ENCODE results near the gene PDIK1L. TPM values are rescaled to one million over a fixed set of nuclear protein-coding genes. Genes with fewer than 3 reads are reported as not detected.
A peak's percentile ranks its signal among the peaks of the same experiment; 100 is the strongest.
"Not testable (repeated sequence)": the region's sequence is repeated elsewhere in the genome, so short reads cannot be mapped to it uniquely, and the experiment has no call there.

PDIK1L gene
- polyA plus RNA-seq, 3 donors: 1.2 to 2.5 (median 2.3) TPM

DNA sequence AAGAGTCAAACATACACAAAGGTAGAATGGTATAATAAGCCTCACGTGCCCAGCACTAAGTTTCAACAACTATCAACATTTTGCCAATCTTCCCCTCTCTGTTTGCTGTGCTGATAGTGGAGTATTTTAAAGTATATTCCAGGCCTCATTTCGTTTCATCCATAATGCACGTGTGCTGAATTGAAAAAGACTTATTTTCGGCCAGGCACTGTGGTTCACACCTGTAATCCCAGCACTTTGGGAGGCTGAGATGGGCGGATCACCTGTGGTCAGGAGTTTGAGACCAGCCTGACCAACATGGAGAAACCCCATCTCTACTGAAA, 6.4 kb upstream of the PDIK1L start:
- not testable (repeated sequence) for H3K9me3 ChIP-seq (replicated peaks in 1 of 2; ENCODE audit: control insufficient read depth in 1 of 2, insufficient read depth in 1 of 2, low read length in 2 of 2); H3K79me2 ChIP-seq (ENCODE audit: insufficient read depth, low read length); H3K27ac Mint-ChIP-seq; H3K36me3 Mint-ChIP-seq; H3K4me1 ChIP-seq (ENCODE audit: control insufficient read depth in 1 of 2, insufficient read depth in 2 of 2, low read length in 2 of 2); DNase-seq; H2AFZ ChIP-seq (ENCODE audit: insufficient read depth, low read depth, low read length, poor library complexity, severe bottlenecking); H3K36me3 ChIP-seq (replicated peaks in 1 of 2; ENCODE audit: control insufficient read depth in 1 of 2, insufficient read depth in 2 of 2, low read length in 2 of 2); H3K4me3 ChIP-seq (replicated peaks in 1 of 3; ENCODE audit: low read depth in 2 of 3, low read length in 3 of 3); H3K27ac ChIP-seq (ENCODE audit: low read depth in 1 of 2, low read length in 2 of 2); H3K9ac ChIP-seq (ENCODE audit: insufficient read depth, low read length, poor library complexity, severe bottlenecking); H3K4me3 Mint-ChIP-seq; H3K9me3 Mint-ChIP-seq; H3K27me3 ChIP-seq (ENCODE audit: control insufficient read depth in 2 of 2, insufficient read depth in 2 of 2, low read length in 2 of 2); H3K4me1 Mint-ChIP-seq; H3K4me2 ChIP-seq (replicated peaks; ENCODE audit: extremely low read depth, low read length, poor library complexity, severe bottlenecking); H4K20me1 ChIP-seq (ENCODE audit: insufficient read depth, low read length)
- intact Hi-C loops (cut with micrococcal nuclease): loop anchor here (1.0 to 5.0 kb wide), 7 partner anchors 40 to 312 kb away; no protein-coding TSS in a partner anchor
- TF ChIP-seq, protein P1, sequence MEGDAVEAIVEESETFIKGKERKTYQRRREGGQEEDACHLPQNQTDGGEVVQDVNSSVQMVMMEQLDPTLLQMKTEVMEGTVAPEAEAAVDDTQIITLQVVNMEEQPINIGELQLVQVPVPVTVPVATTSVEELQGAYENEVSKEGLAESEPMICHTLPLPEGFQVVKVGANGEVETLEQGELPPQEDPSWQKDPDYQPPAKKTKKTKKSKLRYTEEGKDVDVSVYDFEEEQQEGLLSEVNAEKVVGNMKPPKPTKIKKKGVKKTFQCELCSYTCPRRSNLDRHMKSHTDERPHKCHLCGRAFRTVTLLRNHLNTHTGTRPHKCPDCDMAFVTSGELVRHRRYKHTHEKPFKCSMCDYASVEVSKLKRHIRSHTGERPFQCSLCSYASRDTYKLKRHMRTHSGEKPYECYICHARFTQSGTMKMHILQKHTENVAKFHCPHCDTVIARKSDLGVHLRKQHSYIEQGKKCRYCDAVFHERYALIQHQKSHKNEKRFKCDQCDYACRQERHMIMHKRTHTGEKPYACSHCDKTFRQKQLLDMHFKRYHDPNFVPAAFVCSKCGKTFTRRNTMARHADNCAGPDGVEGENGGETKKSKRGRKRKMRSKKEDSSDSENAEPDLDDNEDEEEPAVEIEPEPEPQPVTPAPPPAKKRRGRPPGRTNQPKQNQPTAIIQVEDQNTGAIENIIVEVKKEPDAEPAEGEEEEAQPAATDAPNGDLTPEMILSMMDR (IDR thresholded peaks at IDR 0.05): peak; percentile 37
- 81% methylated on average over 3 of the region's 5 CpGs for WGBS (ENCODE audit: insufficient coverage)
- peaks cover 9 to 13% (median 12%) of the 10 kb centered on the region in 3 donors for H3K27me3 Mint-ChIP-seq (ENCODE audit: low read depth in 3 of 3)

DNA sequence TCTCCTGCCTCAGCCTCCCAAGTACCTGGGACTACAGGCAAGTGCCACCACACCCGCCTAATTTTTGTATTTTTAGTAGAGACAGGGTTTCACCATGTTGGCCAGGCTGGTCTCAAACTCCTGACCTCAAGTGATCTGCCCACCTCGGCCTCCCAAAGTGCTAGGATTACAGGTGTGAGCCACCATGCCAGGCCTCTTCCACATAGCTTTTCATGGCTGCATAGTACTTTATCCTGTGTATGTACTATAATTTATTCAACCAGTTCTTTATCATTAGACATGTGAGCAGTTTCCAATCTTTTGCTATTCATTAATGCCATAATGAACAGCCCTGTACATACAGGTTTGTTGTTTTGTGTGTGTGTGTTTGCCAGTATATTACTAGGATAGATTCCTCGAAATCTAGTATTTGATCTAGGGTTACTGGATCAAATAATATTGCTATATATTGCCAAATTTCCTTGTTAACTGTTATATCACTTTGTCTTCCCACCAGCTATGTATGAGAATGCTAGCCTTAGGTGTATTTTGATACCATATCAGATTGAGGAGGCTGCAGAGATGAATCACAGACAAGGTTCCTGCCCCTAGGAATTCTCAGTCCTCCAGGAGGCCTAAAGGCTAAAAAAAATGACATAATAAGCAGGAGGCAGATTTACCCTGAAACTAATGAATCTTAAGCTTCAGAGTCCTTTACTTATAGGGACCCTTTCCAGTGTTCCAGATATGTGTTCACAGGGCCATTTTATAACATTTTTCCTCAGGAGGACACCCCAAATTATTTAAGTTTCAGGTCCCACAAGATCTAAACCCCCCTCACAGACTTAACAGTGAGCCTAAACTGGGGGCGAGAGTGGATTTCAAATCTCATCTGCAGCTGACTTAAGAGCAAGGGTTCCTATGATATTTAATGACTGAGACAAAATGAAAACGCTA, 2.1 kb upstream of the PDIK1L start:
- Histone ChIP-seq H3K9ac (ENCODE audit: insufficient read depth, low read length, poor library complexity, severe bottlenecking) (no peak overlapping the region), H3K27ac (ENCODE audit: low read depth in 1 of 2, low read length in 2 of 2) (no peak overlapping the region), H3K4me2 (replicated peaks; ENCODE audit: extremely low read depth, low read length, poor library complexity, severe bottlenecking) (peak overlapping the region; percentile 95), H3K4me1 (ENCODE audit: control insufficient read depth in 1 of 2, insufficient read depth in 2 of 2, low read length in 2 of 2) (peaks cover 18 to 25% of the 10 kb centered on the region in 2 donors), H3K4me3 (replicated peaks in 1 of 3; ENCODE audit: low read depth in 2 of 3, low read length in 3 of 3) (peak overlapping the region in 1 of 3 experiments; percentile 99), H2AFZ (ENCODE audit: insufficient read depth, low read depth, low read length, poor library complexity, severe bottlenecking) (no peak overlapping the region), H4K20me1 (ENCODE audit: insufficient read depth, low read length) (no peaks in the 10 kb centered on the region), H3K36me3 (replicated peaks in 1 of 2; ENCODE audit: control insufficient read depth in 1 of 2, insufficient read depth in 2 of 2, low read length in 2 of 2) (peaks cover 4 to 7% of the 10 kb centered on the region in 2 donors), H3K27me3 (ENCODE audit: control insufficient read depth in 2 of 2, insufficient read depth in 2 of 2, low read length in 2 of 2) (no peaks in the 10 kb centered on the region), H3K9me3 (replicated peaks in 1 of 2; ENCODE audit: control insufficient read depth in 1 of 2, insufficient read depth in 1 of 2, low read length in 2 of 2) (no peaks in the 10 kb centered on the region), H3K79me2 (ENCODE audit: insufficient read depth, low read length) (peaks cover 40% of the 10 kb centered on the region)
- Mint-ChIP-seq H3K36me3 (peaks cover 7 to 9% of the 10 kb centered on the region in 2 donors), H3K27ac (no peak overlapping the region), H3K4me3 (peak overlapping the region; percentile 90 to 95), H3K4me1 (peaks cover 22% of the 10 kb centered on the region), H3K9me3 (no peaks in the 10 kb centered on the region), H3K27me3 (ENCODE audit: low read depth in 3 of 3) (peaks cover 3 to 6% (median 4%) of the 10 kb centered on the region in 3 donors)
- WGBS (ENCODE audit: insufficient coverage): no CpG with 5 or more reads among the region's 5 CpGs
- TF ChIP-seq, protein P1 (IDR thresholded peaks at IDR 0.05): no peak
- no peak for DNase-seq
- intact Hi-C loops (cut with micrococcal nuclease): loop anchor here (2.0 to 10.0 kb wide), 6 partner anchors 17 to 308 kb away; partner anchors contain the start of gene CD52 (in 1 of the 2)

Measured in CD14-positive monocyte (primary cell).